HG03432 (cell line): ENCODE measurements around the gene SNX20.

Source experiments
- ATAC-seq: cut with Tn5 transposase; IDR thresholded peaks from one replicate; pipeline ENCODE4 v1.9.1; 2021; ENCODE audit warnings: mild to moderate bottlenecking, moderate library complexity; ENCODE audit not compliant: unreplicated experiment

Gene SNX20

DNA sequence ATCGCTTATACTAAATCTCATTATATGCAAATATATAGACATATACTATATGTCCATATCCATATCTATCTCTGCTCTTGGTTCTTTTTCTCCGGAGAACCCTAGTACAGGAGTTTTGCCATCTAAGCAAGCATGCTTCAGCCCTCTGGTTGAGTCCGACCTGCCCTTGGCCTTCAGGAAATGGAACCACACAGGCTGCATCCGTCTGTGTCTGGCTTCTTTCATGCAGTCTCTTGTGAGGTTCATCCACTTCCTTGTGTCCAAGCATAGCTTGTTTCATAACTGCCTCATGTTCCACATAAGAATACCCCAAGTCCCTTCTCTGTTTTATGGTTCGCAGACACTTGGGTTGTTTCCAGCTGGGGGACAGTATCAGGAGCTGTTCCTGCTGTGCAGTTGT is 16.8 kb downstream of the SNX20 start:
- no peak for ATAC-seq

DNA sequence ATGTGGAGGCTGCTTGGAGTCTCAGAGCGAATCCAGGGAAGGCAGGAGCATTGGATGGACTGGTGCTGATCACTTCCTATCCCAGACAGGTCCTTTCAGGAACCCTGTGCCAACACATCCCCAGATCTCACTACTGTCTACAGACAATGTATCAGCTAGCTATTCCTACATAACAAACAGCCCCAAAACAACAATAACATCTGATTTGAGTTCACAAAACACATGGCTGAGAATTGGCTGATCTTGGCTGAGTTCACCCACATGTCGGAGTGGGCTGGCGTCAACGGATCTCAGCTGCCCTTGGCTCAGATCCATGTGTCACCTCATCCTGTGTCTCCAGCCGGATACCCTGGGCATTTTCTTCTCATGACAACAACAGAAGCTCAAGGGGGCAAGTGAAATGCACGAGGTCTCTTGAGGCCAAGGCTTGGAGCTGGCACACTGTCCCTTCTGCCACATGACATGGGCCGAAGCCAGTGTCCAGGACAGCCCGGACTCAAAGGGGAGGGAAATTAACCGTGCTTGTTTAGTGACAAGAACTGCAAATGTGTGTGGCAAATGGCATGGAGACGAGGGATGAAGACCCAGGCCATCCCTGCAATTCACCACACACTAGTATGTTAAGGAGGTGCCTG is 18.7 kb downstream of the SNX20 start:
- no peak for ATAC-seq

DNA sequence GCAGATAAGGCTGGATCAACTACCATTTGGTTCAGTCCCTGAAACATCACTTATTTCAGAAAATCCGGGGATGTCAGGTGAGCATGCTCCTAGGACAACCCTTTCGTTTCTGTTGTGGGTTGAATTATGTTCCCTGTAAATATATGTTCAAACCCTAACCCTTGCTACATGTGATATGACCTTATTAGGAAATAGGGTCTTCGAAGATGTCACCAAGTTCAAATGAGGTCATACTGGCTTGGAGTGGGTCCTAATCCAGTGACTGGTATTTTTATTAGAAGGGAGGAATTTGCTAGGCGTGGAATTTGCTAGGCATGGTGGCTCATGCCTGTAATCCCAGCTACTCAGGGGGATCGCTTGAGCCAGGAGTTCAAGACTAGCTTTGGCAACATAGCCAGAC is 21.3 kb downstream of the SNX20 start:
- no peak for ATAC-seq

DNA sequence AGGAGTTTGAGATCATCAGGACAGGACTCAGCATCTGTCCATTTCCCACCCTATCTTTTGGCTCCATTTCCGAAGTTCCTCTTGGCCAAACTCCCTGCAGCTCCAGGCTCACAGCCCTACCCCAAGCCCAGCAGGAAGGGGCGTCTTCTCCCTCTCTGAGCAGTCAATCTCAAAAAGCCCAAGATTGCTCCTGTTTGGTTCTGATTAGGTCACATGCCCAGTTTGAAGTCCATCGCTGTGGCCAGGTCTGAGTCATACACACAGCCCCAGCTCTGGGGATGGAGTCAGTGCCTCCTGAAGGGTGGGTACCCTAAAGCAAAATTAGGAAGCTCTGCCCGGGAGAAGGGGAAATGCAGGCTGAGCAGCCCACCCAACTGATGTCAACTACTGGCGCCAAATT is 23.9 kb downstream of the SNX20 start:
- no peak for ATAC-seq

DNA sequence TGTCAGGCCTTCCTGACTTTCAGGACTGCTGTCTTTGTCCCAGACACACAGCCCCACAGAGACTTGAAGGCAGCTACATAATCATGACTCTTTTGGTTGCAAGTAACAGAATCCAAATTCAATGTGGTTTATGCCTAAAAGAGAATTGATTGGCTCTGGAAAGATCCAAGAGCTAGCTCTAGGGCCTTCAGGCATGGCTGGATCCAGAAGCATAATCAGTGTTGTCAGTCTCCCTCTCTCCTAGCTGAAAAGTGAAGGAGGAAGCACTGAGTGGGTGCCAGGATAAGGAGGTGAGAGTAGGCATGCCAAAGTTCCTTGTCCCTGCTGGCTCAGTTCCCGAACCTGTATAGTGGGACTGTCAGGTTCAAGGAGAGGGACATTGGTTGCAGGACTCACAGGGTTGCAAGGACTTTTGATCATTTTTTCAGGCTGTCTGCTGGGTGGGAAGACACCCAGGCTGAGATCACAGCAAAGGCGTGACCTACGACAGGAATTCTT is 25.5 kb downstream of the SNX20 start:
- ATAC-seq: no peak

DNA sequence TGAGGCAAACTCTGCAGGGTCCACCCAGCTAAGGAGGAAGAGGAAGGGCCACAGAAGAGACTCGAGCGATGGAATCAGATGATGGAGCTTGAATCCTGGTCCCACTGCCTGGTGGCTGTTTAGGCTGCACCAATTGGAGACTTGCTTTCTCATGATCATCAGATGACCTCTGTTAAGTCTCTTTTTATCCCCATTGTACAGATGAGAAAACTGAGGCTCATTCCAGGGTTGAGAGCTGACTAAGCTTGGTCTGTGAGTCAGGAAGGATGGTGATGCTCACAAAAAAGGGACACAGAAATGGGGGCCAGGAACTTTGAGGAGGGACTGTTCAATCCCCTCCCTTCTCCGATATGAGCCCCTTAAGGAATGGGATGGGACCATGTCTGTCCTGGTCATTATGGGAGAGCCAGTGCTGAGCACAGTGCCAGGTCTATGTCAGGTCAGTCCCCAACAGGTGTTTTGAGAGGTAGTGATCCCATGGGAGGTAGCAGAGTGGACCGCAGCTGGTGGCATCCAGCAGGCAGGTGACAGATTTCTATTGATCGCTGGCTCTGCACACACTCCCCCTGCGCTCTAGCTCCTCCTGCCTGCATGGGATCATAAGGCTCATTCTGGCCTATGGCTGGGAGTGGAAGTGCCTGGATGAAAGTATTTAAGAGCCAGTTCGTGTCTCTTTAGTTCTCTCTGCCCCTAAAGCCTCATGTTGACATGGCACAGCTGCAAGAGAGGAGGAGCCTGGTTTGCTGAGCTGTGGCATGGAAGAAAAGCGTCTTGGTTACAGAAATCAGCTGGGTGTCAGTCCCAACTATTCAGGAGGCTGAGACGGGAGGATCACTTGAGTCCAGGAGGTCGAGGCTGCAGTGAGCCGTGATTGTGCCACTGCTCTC is 27.2 kb downstream of the SNX20 start:
- ATAC-seq: no peak

DNA sequence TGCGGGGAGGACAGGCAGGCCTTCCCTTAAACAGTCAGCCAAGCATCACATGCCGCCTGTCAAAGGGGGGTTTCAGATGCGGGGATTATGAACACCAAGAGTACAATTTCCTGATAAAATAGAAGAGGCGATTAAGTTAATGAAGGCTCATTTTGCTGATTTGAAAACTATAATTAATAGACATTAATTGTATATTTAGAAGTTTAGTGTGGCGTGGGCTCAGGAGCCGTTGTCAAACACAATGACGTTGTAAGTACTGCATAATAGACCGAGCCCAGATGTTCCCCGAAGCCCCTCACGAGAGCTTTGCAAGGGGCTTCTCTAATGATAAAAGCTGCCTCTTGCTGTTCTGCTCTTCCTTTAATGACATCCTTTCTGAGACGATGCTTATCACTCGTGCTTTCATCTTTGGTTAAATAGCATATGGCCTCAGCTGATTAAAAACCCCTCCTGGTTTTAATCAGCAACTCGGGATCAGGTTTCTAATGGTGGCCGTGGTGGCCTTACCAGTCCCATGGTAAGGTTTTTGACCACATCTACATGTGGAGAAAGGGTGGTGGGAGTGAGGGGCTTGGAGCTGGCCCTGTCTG is 28.2 kb downstream of the SNX20 start:
- ATAC-seq: no peak

DNA sequence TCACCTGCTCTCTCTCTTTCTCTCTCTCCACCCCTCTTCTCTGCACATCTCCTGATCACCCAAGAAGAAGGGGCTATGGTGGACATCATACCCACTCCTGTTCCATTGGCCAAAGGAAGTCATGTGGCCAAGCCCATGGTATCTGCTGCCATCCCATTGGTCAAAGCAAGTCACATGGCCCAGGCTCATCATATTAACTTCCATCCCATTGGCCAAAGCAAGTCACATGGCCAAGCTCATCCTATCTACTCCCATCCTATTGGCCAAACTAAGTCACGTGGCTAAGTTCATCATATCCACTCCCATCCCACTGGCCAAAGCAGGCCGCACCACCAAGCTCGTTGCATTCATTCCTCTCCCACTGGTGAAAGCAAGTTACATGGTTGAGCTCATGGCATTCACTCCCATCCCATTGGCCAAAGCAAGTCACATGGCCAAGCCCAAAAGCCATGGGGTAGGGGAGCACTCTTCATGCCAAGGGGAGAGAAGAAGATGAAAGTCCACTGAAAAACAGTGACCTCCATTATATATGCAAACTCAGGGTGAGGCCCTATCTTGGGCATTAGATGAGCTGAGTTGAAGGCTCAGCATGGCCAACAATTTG is 29.2 kb downstream of the SNX20 start:
- ATAC-seq: no peak

DNA sequence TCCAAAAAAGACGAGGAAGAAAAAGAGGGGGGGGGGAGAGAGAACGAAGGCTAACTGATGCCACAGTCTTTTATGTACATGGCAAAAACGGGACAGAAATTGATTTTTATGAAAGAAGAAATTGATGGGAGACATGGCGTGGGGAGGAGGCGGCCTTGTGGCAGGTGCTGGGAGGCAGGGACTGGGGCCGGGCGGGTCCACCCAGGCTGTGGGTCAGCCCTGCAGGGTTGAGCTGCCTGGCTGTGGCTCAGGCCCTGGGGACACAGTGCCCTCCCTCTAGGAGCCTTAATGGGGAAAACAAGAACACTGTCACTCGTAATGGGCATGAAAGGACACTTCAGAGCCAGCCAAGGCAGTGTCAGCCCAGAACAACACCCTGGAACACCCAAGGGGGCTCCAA is 34.8 kb downstream of the SNX20 start:
- ATAC-seq: no peak

DNA sequence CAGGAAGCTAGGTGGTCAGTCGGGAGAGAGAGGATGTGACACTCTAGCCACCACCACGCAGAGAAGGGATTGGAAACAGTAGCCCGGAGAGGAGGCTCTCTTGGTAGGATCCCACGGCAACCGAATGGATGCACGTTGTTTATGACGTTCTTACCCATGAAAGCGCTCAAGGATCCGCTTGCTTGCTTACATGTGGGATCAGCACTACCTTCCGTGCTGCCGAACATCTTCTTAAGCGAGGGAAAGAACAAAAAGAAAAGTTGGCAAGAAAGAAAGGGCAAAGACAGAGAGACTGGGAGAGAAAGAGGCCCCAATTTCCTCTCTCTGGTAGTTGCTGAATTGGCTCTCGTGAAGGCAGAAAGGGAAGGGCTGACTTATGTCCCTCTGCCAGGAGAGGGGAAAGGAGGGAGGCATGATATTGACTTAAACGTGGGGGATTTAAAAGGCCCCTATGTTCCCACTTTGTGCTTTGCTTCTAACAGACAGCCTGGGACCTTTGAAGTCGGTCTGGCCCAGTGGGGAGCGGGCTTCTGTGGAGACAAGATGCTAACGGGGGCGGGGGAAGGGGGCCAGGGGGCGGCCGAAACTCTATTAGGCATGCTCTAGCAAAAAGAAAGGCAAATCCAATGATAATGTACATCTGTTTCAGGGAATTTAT is 35.4 kb downstream of the SNX20 start:
- no peak for ATAC-seq

DNA sequence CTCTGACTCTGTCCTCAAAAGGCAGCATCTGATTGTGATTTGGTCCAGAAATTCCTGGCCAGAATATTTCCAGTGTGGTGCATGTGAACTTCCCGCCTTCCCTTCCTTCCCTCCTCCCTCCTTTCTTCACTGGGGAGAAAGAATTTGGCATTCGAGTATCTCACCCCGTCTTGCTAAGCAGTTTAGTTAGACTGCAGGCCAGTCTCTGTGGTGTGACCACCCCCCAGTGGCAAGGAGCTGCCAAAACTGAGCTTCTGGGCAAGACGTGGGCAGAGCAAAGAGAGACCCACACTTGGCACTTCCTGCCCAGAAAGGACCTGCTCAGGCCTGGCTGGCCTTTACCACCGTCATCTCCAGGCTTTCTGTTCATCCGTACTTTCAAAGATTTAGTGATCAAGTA is 36.4 kb downstream of the SNX20 start:
- no peak for ATAC-seq

DNA sequence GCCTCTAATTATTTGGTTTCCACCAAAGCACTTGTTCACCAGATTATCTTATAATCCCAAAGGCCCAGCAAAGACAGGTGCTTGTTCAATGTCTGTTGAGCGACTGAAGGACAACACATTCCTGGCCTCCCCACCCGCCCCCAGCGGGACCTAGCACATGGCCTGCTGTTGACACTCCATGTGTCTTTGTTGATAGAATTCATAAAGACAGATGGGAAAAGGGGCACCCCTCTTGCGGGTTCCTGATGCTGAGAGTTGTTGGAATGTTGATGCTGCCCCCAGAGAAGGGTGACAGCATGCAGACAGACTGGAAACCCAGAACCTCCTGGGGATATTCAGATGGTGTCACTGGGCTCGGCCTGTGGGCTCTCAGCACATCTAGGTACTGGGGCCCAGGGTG is 36.9 kb downstream of the SNX20 start:
- no peak for ATAC-seq

DNA sequence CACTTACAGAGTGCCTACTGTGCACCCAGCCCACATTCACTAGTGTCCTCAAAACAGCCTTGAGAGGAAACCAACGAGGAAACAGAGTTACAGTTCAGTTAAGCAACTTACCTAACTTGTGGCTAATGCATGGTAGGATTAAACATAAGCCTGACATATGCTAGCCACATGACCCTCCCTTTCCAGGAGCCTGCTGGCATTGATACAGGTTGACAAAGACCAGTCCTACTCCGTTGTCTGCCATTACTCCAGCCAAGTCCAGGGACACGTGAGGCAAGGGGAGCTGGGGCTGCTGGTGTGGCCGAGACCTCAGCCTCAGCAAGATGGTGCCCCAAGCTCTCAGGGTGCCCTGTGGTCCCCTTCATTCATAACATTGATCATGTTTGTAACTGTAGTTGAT is 37.9 kb downstream of the SNX20 start:
- no peak for ATAC-seq

DNA sequence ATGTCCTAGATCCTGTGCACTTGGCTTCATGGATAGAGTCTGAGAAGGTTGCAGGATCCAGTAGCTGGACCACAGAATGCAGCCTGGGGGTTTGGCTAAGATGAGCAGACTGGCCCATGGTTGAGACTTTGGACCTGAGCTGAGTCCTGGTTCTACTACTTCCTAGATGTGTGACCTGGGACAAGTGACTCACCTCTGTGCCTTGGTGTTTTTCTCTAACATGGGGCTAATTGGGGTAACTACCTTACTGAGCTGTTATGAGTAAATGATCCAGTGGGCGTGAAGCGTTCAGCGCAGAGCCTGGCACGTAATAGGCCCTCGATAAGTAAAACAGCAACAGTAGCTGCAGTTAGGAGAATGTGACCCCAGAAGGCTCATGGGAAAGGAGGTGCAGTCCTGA is 38.8 kb downstream of the SNX20 start:
- no peak for ATAC-seq

DNA sequence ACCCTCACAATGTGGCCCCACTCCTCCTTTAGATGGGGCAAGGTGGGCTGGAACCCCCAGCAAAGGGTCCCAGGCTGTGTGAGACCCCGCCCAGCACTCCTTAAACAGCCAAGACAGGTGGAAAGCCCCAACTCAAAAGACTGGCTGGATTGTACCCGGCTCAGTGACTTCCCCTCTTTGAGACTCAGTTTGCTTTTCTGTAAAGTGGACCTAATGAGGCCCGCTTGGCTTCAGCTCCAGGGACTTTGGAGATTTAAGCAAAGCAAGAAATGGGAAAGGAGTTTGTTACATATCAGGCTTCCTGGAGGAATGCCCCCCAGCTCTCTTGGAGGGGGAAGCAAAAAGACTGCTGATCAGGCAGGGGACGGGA is 39.3 kb downstream of the SNX20 start:
- ATAC-seq: no peak

DNA sequence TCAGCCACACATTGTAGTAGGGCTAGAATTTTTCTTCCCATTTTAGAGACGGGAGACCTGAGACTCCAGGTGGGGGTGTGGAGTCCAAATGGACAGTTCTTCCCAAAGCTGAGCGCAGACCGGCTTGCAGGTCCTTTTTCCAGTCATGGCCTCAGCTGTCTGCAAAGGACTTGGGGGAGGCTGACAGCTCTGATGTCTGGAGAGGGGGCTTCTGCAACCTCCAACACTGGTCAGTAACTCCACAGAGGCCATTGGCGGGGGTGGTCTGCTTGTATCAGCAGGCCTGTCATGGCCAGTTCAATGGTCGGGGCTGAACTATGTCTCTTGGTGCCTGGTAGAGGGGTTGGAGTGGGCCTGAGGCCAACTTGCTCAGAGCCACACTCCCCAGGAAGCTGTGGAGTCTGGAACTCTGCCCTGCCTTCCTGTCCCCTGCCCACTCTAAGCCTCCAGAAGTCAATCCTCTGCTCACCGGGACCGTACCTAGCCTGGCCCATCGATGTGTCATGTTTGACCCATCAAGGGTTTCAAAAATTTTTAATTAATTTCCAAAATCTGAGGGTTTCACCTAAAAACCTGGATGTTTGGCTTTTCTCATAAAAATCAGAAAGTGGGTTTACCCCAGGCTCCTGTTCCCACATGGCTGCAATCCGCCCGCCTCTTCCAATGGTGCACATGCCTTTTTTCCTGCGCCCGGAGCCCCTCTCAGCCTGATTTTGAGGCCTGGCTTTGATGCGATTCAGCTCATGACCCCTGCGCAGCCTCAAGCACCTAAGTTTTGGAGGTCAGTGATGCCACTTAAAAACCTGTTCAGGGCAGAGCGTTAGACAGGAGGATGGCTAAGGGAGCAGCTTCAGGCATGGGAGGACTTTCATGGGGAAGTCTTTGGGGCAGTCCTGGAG is 39.9 kb downstream of the SNX20 start:
- ATAC-seq: no peak

DNA sequence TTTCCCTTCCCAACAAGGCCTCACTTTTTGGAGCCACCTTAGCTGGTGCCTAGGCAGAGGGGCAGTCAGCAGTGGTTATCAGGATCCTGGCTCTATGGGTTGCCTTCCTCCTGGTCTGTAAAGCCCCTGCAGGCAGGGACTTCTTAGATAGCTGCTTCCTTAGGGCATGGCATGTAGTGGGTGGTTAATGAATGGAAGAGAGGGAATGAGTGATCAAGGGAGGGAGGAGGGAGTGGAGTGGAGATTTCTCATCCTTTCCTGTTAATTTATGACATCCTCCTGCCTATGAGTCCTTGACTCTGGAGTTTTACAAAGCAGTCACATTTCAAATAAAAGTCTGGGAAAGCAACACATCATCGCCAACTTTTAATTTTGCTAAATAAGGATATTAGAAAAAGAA is 40.7 kb downstream of the SNX20 start:
- ATAC-seq: no peak

DNA sequence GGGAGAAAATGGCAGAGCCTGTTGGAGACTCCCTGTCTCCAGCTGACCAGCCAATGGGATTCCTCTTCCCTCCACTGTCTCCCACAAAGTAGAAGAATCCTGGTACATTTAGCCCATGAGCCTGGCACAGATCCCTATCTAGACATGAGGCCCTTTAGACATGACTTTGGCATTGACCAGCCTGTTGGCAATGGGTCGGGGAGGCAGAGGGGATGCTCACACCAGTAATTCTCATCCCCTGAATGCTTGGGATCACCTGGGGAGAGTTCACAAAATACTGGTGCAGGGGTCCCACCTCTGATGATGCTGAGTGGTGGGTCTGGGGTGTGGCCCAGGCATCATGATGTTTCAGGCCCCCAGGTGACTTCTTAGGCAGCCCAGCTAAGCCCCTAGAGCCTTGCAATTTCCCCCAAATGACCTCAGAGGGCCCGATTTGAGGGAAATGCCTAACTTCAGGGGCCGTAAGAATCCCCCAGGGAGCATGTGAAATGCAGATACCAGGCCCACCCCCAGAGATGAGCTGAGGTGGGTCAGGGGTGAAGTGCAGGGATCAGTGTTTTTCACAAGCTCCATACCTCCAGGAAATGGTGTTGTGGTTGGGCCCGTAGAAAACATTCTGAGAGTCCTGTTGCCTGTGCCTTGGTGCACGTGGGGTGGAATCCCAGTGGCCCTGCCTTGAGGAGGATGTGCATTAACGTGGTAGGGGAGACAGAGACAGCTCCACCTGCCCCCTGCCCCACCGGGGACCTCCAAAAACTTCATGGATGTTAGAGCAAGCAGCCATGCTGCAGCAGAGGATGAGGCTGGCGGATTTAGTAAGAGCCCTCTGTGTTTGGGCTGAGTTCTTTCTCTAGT is 42.1 kb downstream of the SNX20 start:
- no peak for ATAC-seq
